Suprapubic skin (tissue), 4 donors: ENCODE measurements around the gene GABRD.

Experiments
- POLR2A ChIP-seq, 2 donors: fragments of 450-650 bp; IDR thresholded peaks; one replicate each; pipeline ENCODE4 v1.6.1; 2017; ENCODE audit warnings: antibody characterized with exemption in 2 of 2, mild to moderate bottlenecking in 2 of 2, moderate library complexity in 2 of 2
- POLR2AphosphoS5 ChIP-seq, 3 donors: sonication (generic); formaldehyde crosslinking; IDR thresholded peaks; one replicate each; pipeline ENCODE4 v1.6.1; 2017; ENCODE audit warnings: antibody characterized with exemption in 3 of 3
- TF ChIP-seq, protein P1 (sequence below), 2 donors: fragments of 200-600 bp in 1 of 2; fragments of 450-650 bp in 1 of 2; sonication (generic) in 1 of 2; IDR thresholded peaks; one replicate each; pipeline ENCODE4 v1.5.1; 2016 to 2019; ENCODE audit warnings: antibody characterized with exemption in 2 of 2, mild to moderate bottlenecking in 1 of 2, moderate library complexity in 1 of 2

- no peak for TF ChIP-seq POLR2AphosphoS5 (IDR thresholded peaks at IDR 0.05)
- TF ChIP-seq, protein P1, sequence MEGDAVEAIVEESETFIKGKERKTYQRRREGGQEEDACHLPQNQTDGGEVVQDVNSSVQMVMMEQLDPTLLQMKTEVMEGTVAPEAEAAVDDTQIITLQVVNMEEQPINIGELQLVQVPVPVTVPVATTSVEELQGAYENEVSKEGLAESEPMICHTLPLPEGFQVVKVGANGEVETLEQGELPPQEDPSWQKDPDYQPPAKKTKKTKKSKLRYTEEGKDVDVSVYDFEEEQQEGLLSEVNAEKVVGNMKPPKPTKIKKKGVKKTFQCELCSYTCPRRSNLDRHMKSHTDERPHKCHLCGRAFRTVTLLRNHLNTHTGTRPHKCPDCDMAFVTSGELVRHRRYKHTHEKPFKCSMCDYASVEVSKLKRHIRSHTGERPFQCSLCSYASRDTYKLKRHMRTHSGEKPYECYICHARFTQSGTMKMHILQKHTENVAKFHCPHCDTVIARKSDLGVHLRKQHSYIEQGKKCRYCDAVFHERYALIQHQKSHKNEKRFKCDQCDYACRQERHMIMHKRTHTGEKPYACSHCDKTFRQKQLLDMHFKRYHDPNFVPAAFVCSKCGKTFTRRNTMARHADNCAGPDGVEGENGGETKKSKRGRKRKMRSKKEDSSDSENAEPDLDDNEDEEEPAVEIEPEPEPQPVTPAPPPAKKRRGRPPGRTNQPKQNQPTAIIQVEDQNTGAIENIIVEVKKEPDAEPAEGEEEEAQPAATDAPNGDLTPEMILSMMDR (IDR thresholded peaks at IDR 0.05): no peak
- no peak for TF ChIP-seq POLR2A (IDR thresholded peaks at IDR 0.05)
Observed at GRCh38 chr1:2050461-2050792, 31.3 kb downstream of the GABRD start.
